ENCODE measurements around the gene ST8SIA6. TPM values are rescaled to one million over a fixed set of nuclear protein-coding genes. Genes with fewer than 3 reads are reported as not detected.

ST8SIA6 gene
- total RNA-seq, 1 donor from 2014 or later = 0.53 TPM

GRCh38 chr10:17464545-17464944 is 10.2 kb upstream of the ST8SIA6 start:
- no peak for TF ChIP-seq CTCF (IDR thresholded peaks at IDR 0.05; ENCODE audit: insufficient read depth, low read length, severe bottlenecking)
- Histone ChIP-seq H3K36me3 (ENCODE audit: control insufficient read depth, insufficient read depth, low read length) (no peaks in the 10 kb centered on the region), H3K4me3 (ENCODE audit: low read depth, low read length) (no peak overlapping the region), H3K27me3 (ENCODE audit: control insufficient read depth, insufficient read depth, low read length) (no peaks in the 10 kb centered on the region)
- no peak for DNase-seq (ENCODE audit: low read depth)
- FAIRE-seq = no peak

- TF ChIP-seq CTCF (IDR thresholded peaks at IDR 0.05; ENCODE audit: insufficient read depth, low read length, severe bottlenecking) = no peak
- FAIRE-seq (no peak), DNase-seq (ENCODE audit: low read depth) (no peak)
- no peak overlapping the region for H3K4me3 ChIP-seq (ENCODE audit: low read depth, low read length)
- no peaks in the 10 kb centered on the region for H3K27me3 ChIP-seq (ENCODE audit: control insufficient read depth, insufficient read depth, low read length)
- no peaks in the 10 kb centered on the region for H3K36me3 ChIP-seq (ENCODE audit: control insufficient read depth, insufficient read depth, low read length)
Observed at GRCh38 chr10:17460756-17461155, 6.4 kb upstream of the ST8SIA6 start.

- TF ChIP-seq CTCF (IDR thresholded peaks at IDR 0.05; ENCODE audit: insufficient read depth, low read length, severe bottlenecking) = no peak
- Histone ChIP-seq H3K4me3 (ENCODE audit: low read depth, low read length) (no peak overlapping the region), H3K36me3 (ENCODE audit: control insufficient read depth, insufficient read depth, low read length) (no peaks in the 10 kb centered on the region), H3K27me3 (ENCODE audit: control insufficient read depth, insufficient read depth, low read length) (no peaks in the 10 kb centered on the region)
- no peak for FAIRE-seq
- no peak for DNase-seq (ENCODE audit: low read depth)
Observed at GRCh38 chr10:17457083-17457482, 2.7 kb upstream of the ST8SIA6 start.

- no peak for TF ChIP-seq CTCF (IDR thresholded peaks at IDR 0.05; ENCODE audit: insufficient read depth, low read length, severe bottlenecking)
- no peaks in the 10 kb centered on the region for H3K27me3 ChIP-seq (ENCODE audit: control insufficient read depth, insufficient read depth, low read length)
- FAIRE-seq = no peak
Observed at GRCh38 chr10:17456032-17456548, 1.7 kb upstream of the ST8SIA6 start.

GRCh38 chr10:17455015-17455520 is 673 bp upstream of the ST8SIA6 start:
- H3K36me3 ChIP-seq (ENCODE audit: control insufficient read depth, insufficient read depth, low read length) = no peaks in the 10 kb centered on the region
- FAIRE-seq (no peak), DNase-seq (ENCODE audit: low read depth) (no peak)
- no peak overlapping the region for H3K4me3 ChIP-seq (ENCODE audit: low read depth, low read length)
- no peaks in the 10 kb centered on the region for H3K27me3 ChIP-seq (ENCODE audit: control insufficient read depth, insufficient read depth, low read length)
- TF ChIP-seq CTCF (IDR thresholded peaks at IDR 0.05; ENCODE audit: insufficient read depth, low read length, severe bottlenecking) = no peak

More at GRCh38 chr10:17456032-17456548, 1.7 kb upstream of the ST8SIA6 start:
- Histone ChIP-seq H3K36me3 (ENCODE audit: control insufficient read depth, insufficient read depth, low read length) (no peaks in the 10 kb centered on the region), H3K4me3 (ENCODE audit: low read depth, low read length) (no peak overlapping the region)
- DNase-seq (ENCODE audit: low read depth) = no peak

Measured in bronchial epithelial cell (primary cell).